GM19324 (cell line): ENCODE data around the gene TSPAN18.

Source experiments
- ATAC-seq: cut with Tn5 transposase; IDR thresholded peaks from one replicate; pipeline ENCODE4 v1.9.1; 2021; ENCODE audit warnings: mild to moderate bottlenecking, moderate library complexity; ENCODE audit not compliant: unreplicated experiment, low FRiP score

The TSPAN18 gene

GRCh38 chr11:44791316-44791925 is 64.7 kb downstream of the TSPAN18 start:
- no peak for ATAC-seq

GRCh38 chr11:44792171-44792570 is 65.4 kb downstream of the TSPAN18 start:
- no peak for ATAC-seq

GRCh38 chr11:44793350-44794090 is 66.8 kb downstream of the TSPAN18 start:
- no peak for ATAC-seq

GRCh38 chr11:44795803-44796535 is 69.2 kb downstream of the TSPAN18 start:
- no peak for ATAC-seq

GRCh38 chr11:44797051-44797450 is 70.3 kb downstream of the TSPAN18 start:
- ATAC-seq = no peak

GRCh38 chr11:44797886-44798606 is 71.3 kb downstream of the TSPAN18 start:
- ATAC-seq = no peak

- ATAC-seq = no peak
Measured at GRCh38 chr11:44798607-44798972, 71.8 kb downstream of the TSPAN18 start.

- ATAC-seq = no peak
Measured at GRCh38 chr11:44799012-44799411, 72.2 kb downstream of the TSPAN18 start.

GRCh38 chr11:44802347-44802746 is 75.6 kb downstream of the TSPAN18 start:
- ATAC-seq = no peak

- no peak for ATAC-seq
Measured at GRCh38 chr11:44803009-44803408, 76.2 kb downstream of the TSPAN18 start.

GRCh38 chr11:44804449-44805437 is 78.0 kb downstream of the TSPAN18 start:
- no peak for ATAC-seq

- no peak for ATAC-seq
Measured at GRCh38 chr11:44805596-44805995, 78.8 kb downstream of the TSPAN18 start.

- no peak for ATAC-seq
Measured at GRCh38 chr11:44808053-44808753, 81.4 kb downstream of the TSPAN18 start.

- no peak for ATAC-seq
Measured at GRCh38 chr11:44809283-44809682, 82.5 kb downstream of the TSPAN18 start.

- ATAC-seq = no peak
Measured at GRCh38 chr11:44811841-44812448, 85.2 kb downstream of the TSPAN18 start.

- ATAC-seq = no peak
Measured at GRCh38 chr11:44812971-44813370, 86.2 kb downstream of the TSPAN18 start.

- no peak for ATAC-seq
Measured at GRCh38 chr11:44813401-44813800, 86.6 kb downstream of the TSPAN18 start.

GRCh38 chr11:44814881-44815592 is 88.3 kb downstream of the TSPAN18 start:
- ATAC-seq = no peak
